ENCODE results near the gene CD28. TPM values are rescaled to one million over a fixed set of nuclear protein-coding genes. Genes with fewer than 3 reads are reported as not detected.

Gene CD28
- total RNA-seq, 5 donors from 2014 or later (not counting 1 experiment from before 2014, with no cell fraction given), result 112 to 154 (median 151) TPM

DNA sequence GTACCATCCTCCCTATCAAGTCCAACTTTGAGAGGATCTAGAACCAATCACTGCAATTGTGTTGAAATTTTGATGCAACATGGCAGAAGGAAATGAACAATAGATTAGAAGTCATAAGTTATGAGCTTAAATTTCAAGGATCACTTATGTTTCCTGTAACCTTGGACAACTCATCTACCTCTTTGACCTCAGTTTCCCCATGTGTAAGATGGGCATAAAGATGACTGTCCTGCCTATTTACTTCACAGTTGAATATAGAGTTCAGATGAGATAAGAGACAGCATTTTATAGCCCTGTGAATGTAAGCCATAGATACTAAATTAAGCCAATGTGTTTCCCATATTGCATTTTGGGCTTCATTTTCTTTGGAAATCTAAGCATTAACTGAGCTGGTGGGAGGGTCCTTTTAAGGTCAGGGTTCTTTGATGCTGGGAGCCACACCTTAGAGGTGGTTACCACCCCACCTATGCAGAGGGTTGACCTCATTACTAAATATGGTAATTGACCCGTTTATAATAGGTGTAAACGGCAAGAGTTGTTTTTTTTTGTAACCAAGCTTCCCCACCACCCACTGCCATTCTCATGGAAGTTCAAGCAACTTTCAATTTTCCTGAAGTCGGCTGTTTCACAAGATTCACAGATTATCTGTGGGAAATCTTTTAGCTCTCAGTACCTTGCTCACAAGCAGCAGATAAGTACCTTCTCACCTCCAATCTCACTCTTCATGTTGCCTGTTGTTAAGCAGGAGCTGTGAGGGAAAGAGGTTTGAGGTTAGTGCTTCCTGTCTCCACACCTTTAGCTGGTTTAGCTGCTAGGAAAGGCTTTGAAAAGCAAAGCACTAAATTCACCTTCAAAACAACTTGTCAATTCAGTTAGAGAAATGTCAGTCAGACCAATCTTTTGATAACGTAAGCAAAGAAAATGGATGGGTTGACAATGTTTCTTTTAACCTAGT, 13.3 kb downstream of the CD28 start:
- Mint-ChIP-seq H3K36me3 (peaks cover 58% of the 10 kb centered on the region), H3K4me3 (peak overlapping the region; percentile 63 to 83 (median 76)), H3K4me1 (peaks cover 91 to 97% (median 93%) of the 10 kb centered on the region in 3 donors), H3K9me3 (peaks cover 2 to 4% (median 3%) of the 10 kb centered on the region in 3 donors), H3K27ac (peak overlapping the region; percentile 98 to 99), H3K27me3 (no peaks in the 10 kb centered on the region)
- ATAC-seq (replicated peaks in 1 of 4) (peak; percentile 76 to 85 (median 82)), DNase-seq (peak in 26 of 35 experiments; percentile 21 to 83 (median 48))
- H3K4me1 ChIP-seq (ENCODE audit: control insufficient read depth in 1 of 2, extremely low read depth in 1 of 2, insufficient read depth in 2 of 2, low read length in 2 of 2), result peaks cover 59 to 83% of the 10 kb centered on the region in 2 experiments
- POLR2A ChIA-PET, result interaction anchor here (0.5 to 7.7 kb wide), 27 partner anchors 8 to 1481 kb away, joined by 3 to 134 read pairs (median 5); partner anchors contain the start of gene CD28 (in 2 of the 2)
- H3K27ac ChIP-seq (ENCODE audit: low read length), result peak overlapping the region; percentile 75
- H3K27me3 ChIP-seq (replicated peaks in 1 of 2; ENCODE audit: control insufficient read depth in 2 of 2, extremely low read depth in 1 of 2, insufficient read depth in 2 of 2, low read length in 1 of 2), result no peaks in the 10 kb centered on the region
- H3K36me3 ChIP-seq (ENCODE audit: control insufficient read depth in 2 of 2, extremely low read depth in 1 of 2, insufficient read depth in 1 of 2, low read length in 1 of 2), result peaks cover 0 to 14% of the 10 kb centered on the region in 2 donors
- no peaks in the 10 kb centered on the region for H3K9me3 ChIP-seq
- WGBS (ENCODE audit: insufficient coverage), result no CpG with 5 or more reads among the region's 4 CpGs
- H3K4me3 ChIP-seq (ENCODE audit: control insufficient read depth in 1 of 2, extremely low read depth in 1 of 2, low read length in 1 of 2), result peak overlapping the region; percentile 21 to 47
- CTCF ChIA-PET, result interaction anchor here (0.6 to 7.0 kb wide), 22 partner anchors 9 to 1450 kb away, joined by 3 to 53 read pairs (median 6); partner anchors contain the start of gene CD28 (in 1 of the 2)

- Mint-ChIP-seq H3K4me3 (peak overlapping the region; percentile 59 to 83 (median 76)), H3K27ac (peak overlapping the region; percentile 98 to 99), H3K9me3 (peaks cover 2 to 4% (median 3%) of the 10 kb centered on the region in 3 donors), H3K4me1 (peaks cover 94 to 98% (median 94%) of the 10 kb centered on the region in 3 donors), H3K27me3 (no peaks in the 10 kb centered on the region), H3K36me3 (peaks cover 51% of the 10 kb centered on the region)
- H3K27me3 ChIP-seq (replicated peaks in 1 of 2; ENCODE audit: control insufficient read depth in 2 of 2, extremely low read depth in 1 of 2, insufficient read depth in 2 of 2, low read length in 1 of 2), result no peaks in the 10 kb centered on the region
- no peaks in the 10 kb centered on the region for H3K9me3 ChIP-seq
- H3K4me1 ChIP-seq (ENCODE audit: control insufficient read depth in 1 of 2, extremely low read depth in 1 of 2, insufficient read depth in 2 of 2, low read length in 2 of 2), result peaks cover 54 to 77% of the 10 kb centered on the region in 2 experiments
- H3K36me3 ChIP-seq (ENCODE audit: control insufficient read depth in 2 of 2, extremely low read depth in 1 of 2, insufficient read depth in 1 of 2, low read length in 1 of 2), result peaks cover 0 to 8% of the 10 kb centered on the region in 2 donors
- CTCF ChIA-PET, result interaction anchor here (0.7 to 7.0 kb wide), 16 partner anchors 8 to 1011 kb away, joined by 3 to 53 read pairs (median 7); partner anchors contain the start of gene CD28 (in 1 of the 2)
- ATAC-seq (replicated peaks in 1 of 4), result peak in 2 of 4 experiments; percentile 11 to 13
- DNase-seq, result peak in 1 of 35 experiments; percentile 34
- H3K27ac ChIP-seq (ENCODE audit: low read length), result peak overlapping the region; percentile 75
- POLR2A ChIA-PET, result interaction anchor here (0.5 to 7.7 kb wide), 14 partner anchors 9 to 1325 kb away, joined by 3 to 134 read pairs (median 6); partner anchors contain the start of gene CD28 (in 2 of the 2)
- H3K4me3 ChIP-seq (ENCODE audit: control insufficient read depth in 1 of 2, extremely low read depth in 1 of 2, low read length in 1 of 2), result peak overlapping the region in 1 of 2 donors; percentile 38
- 17% methylated on average over 1 of the region's 6 CpGs for WGBS (ENCODE audit: insufficient coverage)
Observed at GRCh38 chr2:203720915-203721672, 14.7 kb downstream of the CD28 start.

DNA sequence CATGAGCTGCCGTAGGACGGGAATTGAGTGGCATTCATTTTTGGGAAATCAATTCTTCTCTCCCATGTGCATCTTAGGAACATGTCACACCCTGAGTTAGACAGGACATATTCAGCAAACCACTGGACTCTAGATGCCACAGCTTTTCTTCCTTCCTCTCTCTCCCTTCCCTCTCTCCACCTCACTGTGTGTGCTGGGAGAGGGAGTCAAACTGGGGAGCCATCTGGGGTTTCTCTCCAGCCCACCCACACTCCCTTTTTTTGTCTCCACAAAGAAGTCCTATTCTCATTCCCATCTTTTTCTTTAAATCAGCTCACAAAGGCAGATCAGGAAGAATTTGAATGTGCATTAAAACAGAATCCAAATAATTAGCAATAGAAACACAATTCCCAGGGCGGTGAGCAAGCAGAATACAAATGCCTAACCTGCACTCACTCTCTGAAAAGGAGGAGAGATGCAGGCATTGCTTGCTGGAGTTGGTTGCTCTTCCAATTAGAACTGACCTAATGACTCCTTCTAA, 15.4 kb downstream of the CD28 start:
- Histone ChIP-seq H3K27ac (ENCODE audit: low read length) (peak overlapping the region; percentile 75), H3K9me3 (no peaks in the 10 kb centered on the region), H3K4me1 (ENCODE audit: control insufficient read depth in 1 of 2, extremely low read depth in 1 of 2, insufficient read depth in 2 of 2, low read length in 2 of 2) (peaks cover 54 to 79% of the 10 kb centered on the region in 2 experiments), H3K36me3 (ENCODE audit: control insufficient read depth in 2 of 2, extremely low read depth in 1 of 2, insufficient read depth in 1 of 2, low read length in 1 of 2) (peaks cover 0 to 8% of the 10 kb centered on the region in 2 donors), H3K27me3 (replicated peaks in 1 of 2; ENCODE audit: control insufficient read depth in 2 of 2, extremely low read depth in 1 of 2, insufficient read depth in 2 of 2, low read length in 1 of 2) (no peaks in the 10 kb centered on the region), H3K4me3 (ENCODE audit: control insufficient read depth in 1 of 2, extremely low read depth in 1 of 2, low read length in 1 of 2) (no peak overlapping the region)
- Mint-ChIP-seq H3K4me3 (peak overlapping the region; percentile 59 to 83 (median 76)), H3K36me3 (peaks cover 50% of the 10 kb centered on the region), H3K4me1 (peaks cover 94 to 98% (median 94%) of the 10 kb centered on the region in 3 donors), H3K27ac (peak overlapping the region; percentile 98 to 99), H3K27me3 (no peaks in the 10 kb centered on the region), H3K9me3 (peaks cover 2 to 4% (median 3%) of the 10 kb centered on the region in 3 donors)
- DNase-seq (no peak), ATAC-seq (replicated peaks in 1 of 4) (no peak)
- ChIA-PET POLR2A (interaction anchor here (0.5 to 7.7 kb wide), 6 partner anchors 9 to 27 kb away, joined by 3 to 134 read pairs (median 8); partner anchors contain the start of gene CD28 (in 2 of the 2)), CTCF (interaction anchor here (1.2 to 7.0 kb wide), 8 partner anchors 14 to 237 kb away, joined by 3 to 53 read pairs (median 11); partner anchors contain the start of gene CD28 (in 1 of the 2))
- WGBS (ENCODE audit: insufficient coverage), result no CpG with 5 or more reads among the region's 3 CpGs

- Mint-ChIP-seq H3K27ac (peak overlapping the region; percentile 98 to 99), H3K36me3 (peaks cover 53% of the 10 kb centered on the region), H3K27me3 (no peaks in the 10 kb centered on the region), H3K4me1 (peaks cover 89 to 97% (median 94%) of the 10 kb centered on the region in 3 donors), H3K9me3 (peaks cover under 1 to 4% (median 2%) of the 10 kb centered on the region in 3 donors), H3K4me3 (peak overlapping the region in 2 of 3 donors; percentile 59 to 83)
- H3K4me1 ChIP-seq (ENCODE audit: control insufficient read depth in 1 of 2, extremely low read depth in 1 of 2, insufficient read depth in 2 of 2, low read length in 2 of 2), result peaks cover 48 to 74% of the 10 kb centered on the region in 2 experiments
- CTCF ChIA-PET, result interaction anchor here (0.6 to 7.0 kb wide), 6 partner anchors 14 to 489 kb away, joined by 3 to 53 read pairs (median 10); partner anchors contain the start of gene CD28 (in 1 of the 2)
- H3K27me3 ChIP-seq (replicated peaks in 1 of 2; ENCODE audit: control insufficient read depth in 2 of 2, extremely low read depth in 1 of 2, insufficient read depth in 2 of 2, low read length in 1 of 2), result no peaks in the 10 kb centered on the region
- 55% methylated on average over 1 of the region's 2 CpGs for WGBS (ENCODE audit: insufficient coverage)
- H3K36me3 ChIP-seq (ENCODE audit: control insufficient read depth in 2 of 2, extremely low read depth in 1 of 2, insufficient read depth in 1 of 2, low read length in 1 of 2), result peaks cover 0 to 11% of the 10 kb centered on the region in 2 donors
- ATAC-seq (replicated peaks in 1 of 4), result no peak
- POLR2A ChIA-PET, result interaction anchor here (0.8 to 7.7 kb wide), 3 partner anchors 8 to 15 kb away, joined by 3 to 134 read pairs (median 3); partner anchors contain the start of gene CD28 (in 1 of the 2)
- H3K4me3 ChIP-seq (ENCODE audit: control insufficient read depth in 1 of 2, extremely low read depth in 1 of 2, low read length in 1 of 2), result no peak overlapping the region
- peak overlapping the region; percentile 75 for H3K27ac ChIP-seq (ENCODE audit: low read length)
- no peaks in the 10 kb centered on the region for H3K9me3 ChIP-seq
- DNase-seq, result no peak
Observed at GRCh38 chr2:203722411-203722810, 16.0 kb downstream of the CD28 start.

GRCh38 chr2:203728321-203728720, 21.9 kb downstream of the CD28 start:
- no peak overlapping the region for H3K4me3 ChIP-seq (ENCODE audit: control insufficient read depth in 1 of 2, extremely low read depth in 1 of 2, low read length in 1 of 2)
- peaks cover 8 to 60% of the 10 kb centered on the region in 2 donors for H3K36me3 ChIP-seq (ENCODE audit: control insufficient read depth in 2 of 2, extremely low read depth in 1 of 2, insufficient read depth in 1 of 2, low read length in 1 of 2)
- peaks cover 42 to 70% of the 10 kb centered on the region in 2 experiments for H3K4me1 ChIP-seq (ENCODE audit: control insufficient read depth in 1 of 2, extremely low read depth in 1 of 2, insufficient read depth in 2 of 2, low read length in 2 of 2)
- no peak for DNase-seq
- H3K9me3 Mint-ChIP-seq, result no peaks in the 10 kb centered on the region
- H3K27me3 ChIP-seq (replicated peaks in 1 of 2; ENCODE audit: control insufficient read depth in 2 of 2, extremely low read depth in 1 of 2, insufficient read depth in 2 of 2, low read length in 1 of 2), result no peaks in the 10 kb centered on the region
- CTCF ChIA-PET, result interaction anchor here (0.6 to 2.0 kb wide), 3 partner anchors 12 to 1348 kb away, joined by 4 to 12 read pairs (median 4); no protein-coding TSS in a partner anchor
- H3K4me3 Mint-ChIP-seq, result no peak overlapping the region
- no peaks in the 10 kb centered on the region for H3K27me3 Mint-ChIP-seq
- POLR2A ChIA-PET, result interaction anchor here in 1 of 2 donors (0.6 to 0.8 kb wide), 3 partner anchors 8 to 36 kb away, joined by 3 read pairs; no protein-coding TSS in a partner anchor
- peaks cover 69% of the 10 kb centered on the region for H3K36me3 Mint-ChIP-seq
- H3K27ac Mint-ChIP-seq, result peak overlapping the region in 1 of 2 donors; percentile 27
- H3K4me1 Mint-ChIP-seq, result peaks cover 76 to 92% (median 90%) of the 10 kb centered on the region in 3 donors
- no peak for ATAC-seq (replicated peaks in 1 of 4)
- H3K27ac ChIP-seq (ENCODE audit: low read length), result no peak overlapping the region
- H3K9me3 ChIP-seq, result no peaks in the 10 kb centered on the region

Data from T-cell (primary cell).